GM10248 (cell line): Measurements from ENCODE around the gene CACNA2D3.

Experiments
- CTCF ChIA-PET: fragments of 300-600 bp; sonication (Branson Sonifier 250); formaldehyde crosslinking; extraction: SDS; loops from one replicate; lab custom pipeline; 2021; ENCODE audit warnings: antibody characterized with exemption; lab: Yijun Ruan, JAX
- POLR2A ChIA-PET: fragments of 350-650 bp; sonication (Branson Sonifier 250); formaldehyde crosslinking; extraction: SDS; loops from one replicate; lab custom pipeline; 2020; ENCODE audit warnings: antibody characterized with exemption; lab: Yijun Ruan, JAX
- DNase-seq: peaks from one replicate; pipeline ENCODE4 v3.0.0; 2012; ENCODE audit errors: extremely low spot score
- CTCF ChIP-seq: IDR thresholded peaks from 2 replicates; pipeline ENCODE4 v1.5.1; 2012; ENCODE audit warnings: mild to moderate bottlenecking, low read depth; ENCODE audit errors: extremely low read depth, missing control alignments, control extremely low read depth

The CACNA2D3 gene

GRCh38 chr3:54215521-54215920 is 93.2 kb downstream of the CACNA2D3 start:
- DNase-seq = no peak
- no peak for TF ChIP-seq CTCF
- ChIA-PET CTCF (interaction anchor here (1.0 kb wide), 1 partner anchor 12 kb away, joined by 3 read pairs; no protein-coding TSS in a partner anchor), POLR2A (no interaction called here)

- ChIA-PET CTCF (no interaction called here), POLR2A (no interaction called here)
- DNase-seq = no peak
- no peak for TF ChIP-seq CTCF
Observed at GRCh38 chr3:54217828-54218227, 95.5 kb downstream of the CACNA2D3 start.

GRCh38 chr3:54222316-54222715 is 100.0 kb downstream of the CACNA2D3 start:
- POLR2A ChIA-PET = no interaction called here
- no peak for DNase-seq
- TF ChIP-seq CTCF = no peak
- CTCF ChIA-PET = no interaction called here

- TF ChIP-seq CTCF = no peak
- no peak for DNase-seq
- ChIA-PET CTCF (no interaction called here), POLR2A (no interaction called here)
Observed at GRCh38 chr3:54223063-54223462, 100.7 kb downstream of the CACNA2D3 start.

GRCh38 chr3:54225841-54226528 is 103.6 kb downstream of the CACNA2D3 start:
- ChIA-PET POLR2A (no interaction called here), CTCF (no interaction called here)
- no peak for DNase-seq
- TF ChIP-seq CTCF = no peak

- ChIA-PET POLR2A (no interaction called here), CTCF (no interaction called here)
- no peak for DNase-seq
- TF ChIP-seq CTCF = no peak
Observed at GRCh38 chr3:54228806-54229205, 106.5 kb downstream of the CACNA2D3 start.
